Upper lobe of left lung (tissue), 4 donors: ENCODE measurements around the gene USP6NL.

ENCODE experiments used
- EP300 ChIP-seq, 4 donors: sonication (generic); formaldehyde crosslinking; IDR thresholded peaks; one replicate each; pipeline ENCODE4 v1.5.1; 2017; ENCODE audit warnings: antibody characterized with exemption in 4 of 4, control low read depth in 2 of 4
- POLR2A ChIP-seq, 4 donors: fragments of 450-650 bp; IDR thresholded peaks; one replicate each; pipeline ENCODE4 v1.5.1; 2016 to 2017; ENCODE audit warnings: antibody characterized with exemption in 4 of 4, mild to moderate bottlenecking in 2 of 4
- TF ChIP-seq, protein P1 (sequence below), 6 experiments: fragments of 450-650 bp in 4 of 6; fragments of 200-600 bp in 2 of 6; sonication (generic) in 2 of 6; IDR thresholded peaks; one replicate each; pipeline ENCODE4 v1.5.1; 2016 to 2019; ENCODE audit warnings: antibody characterized with exemption in 6 of 6

DNA sequence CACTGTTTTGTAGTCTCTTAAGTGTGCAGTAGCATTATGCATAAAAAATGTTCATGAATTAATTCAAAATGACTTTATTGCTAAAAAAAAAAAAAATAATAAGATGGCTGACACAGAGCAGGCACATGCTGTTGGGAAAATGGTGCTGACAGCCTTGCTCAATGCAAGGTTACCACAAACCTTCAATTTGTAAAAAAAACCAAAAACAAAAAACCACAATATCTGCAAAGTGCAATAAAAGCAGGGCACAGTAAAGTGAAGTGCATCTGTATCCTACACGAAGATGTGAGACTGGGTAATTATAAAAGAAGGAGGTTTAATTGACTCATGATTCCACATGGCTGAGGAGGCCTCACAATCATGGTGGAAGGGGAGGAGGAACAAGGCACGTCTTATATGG is 185.8 kb downstream of the USP6NL start:
- TF ChIP-seq, protein P1, sequence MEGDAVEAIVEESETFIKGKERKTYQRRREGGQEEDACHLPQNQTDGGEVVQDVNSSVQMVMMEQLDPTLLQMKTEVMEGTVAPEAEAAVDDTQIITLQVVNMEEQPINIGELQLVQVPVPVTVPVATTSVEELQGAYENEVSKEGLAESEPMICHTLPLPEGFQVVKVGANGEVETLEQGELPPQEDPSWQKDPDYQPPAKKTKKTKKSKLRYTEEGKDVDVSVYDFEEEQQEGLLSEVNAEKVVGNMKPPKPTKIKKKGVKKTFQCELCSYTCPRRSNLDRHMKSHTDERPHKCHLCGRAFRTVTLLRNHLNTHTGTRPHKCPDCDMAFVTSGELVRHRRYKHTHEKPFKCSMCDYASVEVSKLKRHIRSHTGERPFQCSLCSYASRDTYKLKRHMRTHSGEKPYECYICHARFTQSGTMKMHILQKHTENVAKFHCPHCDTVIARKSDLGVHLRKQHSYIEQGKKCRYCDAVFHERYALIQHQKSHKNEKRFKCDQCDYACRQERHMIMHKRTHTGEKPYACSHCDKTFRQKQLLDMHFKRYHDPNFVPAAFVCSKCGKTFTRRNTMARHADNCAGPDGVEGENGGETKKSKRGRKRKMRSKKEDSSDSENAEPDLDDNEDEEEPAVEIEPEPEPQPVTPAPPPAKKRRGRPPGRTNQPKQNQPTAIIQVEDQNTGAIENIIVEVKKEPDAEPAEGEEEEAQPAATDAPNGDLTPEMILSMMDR (IDR thresholded peaks at IDR 0.05), result no peak
- TF ChIP-seq POLR2A (IDR thresholded peaks at IDR 0.05), result no peak
- TF ChIP-seq EP300 (IDR thresholded peaks at IDR 0.05), result no peak
